Measurements from ENCODE around the gene CCER1. TPM values are rescaled to one million over a fixed set of nuclear protein-coding genes. Genes with fewer than 3 reads are reported as not detected.

CCER1 gene
- total RNA-seq, 1 donor from 2014 or later, result not detected

DNA sequence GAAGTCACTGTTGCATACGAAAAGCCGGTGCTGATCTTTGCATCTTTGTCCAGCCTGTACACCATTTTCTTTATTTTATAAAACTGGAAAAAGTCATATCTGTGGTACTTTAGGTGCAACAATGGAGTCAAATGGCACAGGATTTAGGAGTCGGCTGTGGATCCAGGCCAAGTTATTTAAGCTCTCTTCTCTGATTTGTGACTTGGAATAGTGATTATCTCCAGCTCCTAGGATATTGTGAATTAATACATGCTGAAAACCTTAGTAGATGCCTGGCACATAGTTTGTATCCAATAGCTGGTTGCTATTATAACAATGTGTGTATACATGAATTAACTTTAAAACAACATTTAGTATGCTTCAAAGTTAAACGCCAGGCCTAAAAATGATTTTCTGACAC is 6.2 kb upstream of the CCER1 start:
- no peak overlapping the region for H3K4me3 Mint-ChIP-seq
- DNase-seq (ENCODE audit: low spot score), result no peak
- H3K27ac Mint-ChIP-seq, result no peak overlapping the region
- intact Hi-C loops (cut with micrococcal nuclease), result no loop called here
- H3K4me1 Mint-ChIP-seq (ENCODE audit: low read depth), result no peaks in the 10 kb centered on the region
- H3K36me3 Mint-ChIP-seq (ENCODE audit: low read depth), result no peaks in the 10 kb centered on the region
- H3K27me3 Mint-ChIP-seq (ENCODE audit: insufficient read depth), result no peaks in the 10 kb centered on the region
- H3K9me3 Mint-ChIP-seq, result no peaks in the 10 kb centered on the region

- no peak overlapping the region for H3K4me3 Mint-ChIP-seq
- no peaks in the 10 kb centered on the region for H3K27me3 Mint-ChIP-seq (ENCODE audit: insufficient read depth)
- no peak overlapping the region for H3K27ac Mint-ChIP-seq
- DNase-seq (ENCODE audit: low spot score), result no peak
- H3K36me3 Mint-ChIP-seq (ENCODE audit: low read depth), result no peaks in the 10 kb centered on the region
- H3K4me1 Mint-ChIP-seq (ENCODE audit: low read depth), result no peaks in the 10 kb centered on the region
- H3K9me3 Mint-ChIP-seq, result no peaks in the 10 kb centered on the region
- intact Hi-C loops (cut with micrococcal nuclease), result loop anchor here (1.0 kb wide), 2 partner anchors 14 to 1416 kb away; no protein-coding TSS in a partner anchor
Observed at GRCh38 chr12:90959538-90960139, 4.7 kb upstream of the CCER1 start.

GRCh38 chr12:90959032-90959431 is 4.1 kb upstream of the CCER1 start:
- Mint-ChIP-seq H3K4me3 (no peak overlapping the region), H3K9me3 (no peaks in the 10 kb centered on the region), H3K27me3 (ENCODE audit: insufficient read depth) (no peaks in the 10 kb centered on the region), H3K4me1 (ENCODE audit: low read depth) (no peaks in the 10 kb centered on the region), H3K27ac (no peak overlapping the region), H3K36me3 (ENCODE audit: low read depth) (no peaks in the 10 kb centered on the region)
- no peak for DNase-seq (ENCODE audit: low spot score)
- intact Hi-C loops (cut with micrococcal nuclease), result loop anchor here (1.0 kb wide), 2 partner anchors 14 to 1416 kb away; no protein-coding TSS in a partner anchor

GRCh38 chr12:90958347-90958746 is 3.4 kb upstream of the CCER1 start:
- intact Hi-C loops (cut with micrococcal nuclease), result no loop called here
- no peak overlapping the region for H3K27ac Mint-ChIP-seq

GRCh38 chr12:90954428-90954827 is 548 bp downstream of the CCER1 start:
- Mint-ChIP-seq H3K9me3 (no peaks in the 10 kb centered on the region), H3K27ac (no peak overlapping the region), H3K4me3 (no peak overlapping the region), H3K27me3 (ENCODE audit: insufficient read depth) (peaks cover 3% of the 10 kb centered on the region), H3K36me3 (ENCODE audit: low read depth) (no peaks in the 10 kb centered on the region), H3K4me1 (ENCODE audit: low read depth) (no peaks in the 10 kb centered on the region)
- no peak for DNase-seq (ENCODE audit: low spot score)
- intact Hi-C loops (cut with micrococcal nuclease), result no loop called here

More at GRCh38 chr12:90958347-90958746, 3.4 kb upstream of the CCER1 start:
- H3K27me3 Mint-ChIP-seq (ENCODE audit: insufficient read depth), result peaks cover 1% of the 10 kb centered on the region
- H3K4me3 Mint-ChIP-seq, result no peak overlapping the region
- DNase-seq (ENCODE audit: low spot score), result no peak
- no peaks in the 10 kb centered on the region for H3K4me1 Mint-ChIP-seq (ENCODE audit: low read depth)
- H3K36me3 Mint-ChIP-seq (ENCODE audit: low read depth), result no peaks in the 10 kb centered on the region
- H3K9me3 Mint-ChIP-seq, result no peaks in the 10 kb centered on the region

GRCh38 chr12:90953956-90954421 is 987 bp downstream of the CCER1 start:
- Mint-ChIP-seq H3K4me3 (no peak overlapping the region), H3K4me1 (ENCODE audit: low read depth) (no peaks in the 10 kb centered on the region), H3K36me3 (ENCODE audit: low read depth) (no peaks in the 10 kb centered on the region), H3K27me3 (ENCODE audit: insufficient read depth) (peaks cover 3% of the 10 kb centered on the region), H3K9me3 (no peaks in the 10 kb centered on the region), H3K27ac (no peak overlapping the region)
- no peak for DNase-seq (ENCODE audit: low spot score)
- intact Hi-C loops (cut with micrococcal nuclease), result no loop called here

DNA sequence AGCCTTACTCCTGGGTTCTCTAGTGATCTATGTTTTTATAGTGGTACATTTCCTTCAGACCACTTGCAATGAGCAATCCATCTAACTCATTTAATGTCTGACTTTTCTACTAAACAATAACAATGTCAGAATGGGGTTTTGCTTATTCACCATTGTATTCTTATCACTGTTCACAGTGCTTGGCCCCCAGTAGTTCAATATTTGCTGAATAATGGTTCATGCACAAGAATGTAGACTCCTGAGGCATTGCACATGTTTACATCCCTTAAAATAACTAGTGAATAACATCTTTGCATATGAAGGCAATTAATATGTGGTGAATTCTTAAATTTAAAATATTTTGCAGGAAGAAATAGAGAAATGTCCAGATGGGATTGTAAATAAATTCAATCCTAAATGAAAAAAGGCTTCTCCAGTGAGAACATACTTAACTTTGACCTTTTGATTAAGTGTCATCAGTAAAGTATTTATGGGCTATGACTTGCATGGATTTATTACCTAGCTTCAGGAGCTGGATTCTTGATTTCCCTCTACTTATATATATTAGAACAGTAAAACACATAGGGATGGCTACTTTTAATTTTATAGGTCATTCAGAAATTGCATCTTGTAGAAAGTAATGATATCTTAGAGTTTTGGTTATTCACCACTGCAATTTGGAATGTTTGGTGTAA is 3.4 kb downstream of the CCER1 start:
- Mint-ChIP-seq H3K27ac (no peak overlapping the region), H3K4me1 (ENCODE audit: low read depth) (no peaks in the 10 kb centered on the region), H3K9me3 (no peaks in the 10 kb centered on the region), H3K36me3 (ENCODE audit: low read depth) (no peaks in the 10 kb centered on the region), H3K4me3 (no peak overlapping the region), H3K27me3 (ENCODE audit: insufficient read depth) (peaks cover 3% of the 10 kb centered on the region)
- no peak for DNase-seq (ENCODE audit: low spot score)
- intact Hi-C loops (cut with micrococcal nuclease), result no loop called here

- H3K4me1 Mint-ChIP-seq (ENCODE audit: low read depth), result no peaks in the 10 kb centered on the region
- no peak overlapping the region for H3K4me3 Mint-ChIP-seq
- no peaks in the 10 kb centered on the region for H3K9me3 Mint-ChIP-seq
- DNase-seq (ENCODE audit: low spot score), result no peak
- intact Hi-C loops (cut with micrococcal nuclease), result no loop called here
- peaks cover 2% of the 10 kb centered on the region for H3K27me3 Mint-ChIP-seq (ENCODE audit: insufficient read depth)
- no peaks in the 10 kb centered on the region for H3K36me3 Mint-ChIP-seq (ENCODE audit: low read depth)
- H3K27ac Mint-ChIP-seq, result no peak overlapping the region
Observed at GRCh38 chr12:90947869-90948268, 7.1 kb downstream of the CCER1 start.

DNA sequence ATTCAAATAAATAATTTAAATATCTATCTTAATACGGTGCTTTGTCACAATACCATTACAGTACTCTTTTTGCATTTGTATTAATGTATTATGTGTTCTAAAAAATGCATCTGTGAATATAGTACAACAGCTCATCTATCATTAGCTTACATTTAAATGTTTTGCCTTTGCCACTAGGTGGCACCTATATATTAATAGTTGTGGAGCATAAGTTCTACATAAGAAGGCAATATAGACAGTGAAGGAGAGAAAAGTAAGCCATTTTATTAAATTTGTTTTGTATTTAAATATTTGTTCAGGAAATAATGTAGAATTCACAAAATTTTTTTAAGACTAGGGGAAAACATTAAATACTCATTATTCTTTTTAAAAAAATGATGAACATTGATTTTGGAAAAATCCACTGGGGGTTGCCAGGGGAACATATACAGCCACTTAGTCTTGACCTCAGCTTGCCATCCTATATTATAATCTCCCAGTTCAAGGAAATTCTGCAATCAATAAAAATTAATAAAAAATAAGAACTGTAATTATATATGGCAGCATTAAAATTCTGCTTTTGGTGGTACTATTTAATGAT is 9.8 kb downstream of the CCER1 start:
- Mint-ChIP-seq H3K27me3 (ENCODE audit: insufficient read depth) (no peaks in the 10 kb centered on the region), H3K27ac (no peak overlapping the region), H3K4me1 (ENCODE audit: low read depth) (no peaks in the 10 kb centered on the region), H3K9me3 (no peaks in the 10 kb centered on the region), H3K36me3 (ENCODE audit: low read depth) (no peaks in the 10 kb centered on the region), H3K4me3 (no peak overlapping the region)
- intact Hi-C loops (cut with micrococcal nuclease), result loop anchor here (1.0 kb wide), 1 partner anchor 14 kb away; no protein-coding TSS in a partner anchor
- no peak for DNase-seq (ENCODE audit: low spot score)

GRCh38 chr12:90943255-90943654 is 11.7 kb downstream of the CCER1 start:
- DNase-seq (ENCODE audit: low spot score), result no peak
- Mint-ChIP-seq H3K27me3 (ENCODE audit: insufficient read depth) (peaks cover 4% of the 10 kb centered on the region), H3K4me1 (ENCODE audit: low read depth) (no peaks in the 10 kb centered on the region), H3K9me3 (no peaks in the 10 kb centered on the region), H3K27ac (no peak overlapping the region), H3K36me3 (ENCODE audit: low read depth) (no peaks in the 10 kb centered on the region), H3K4me3 (no peak overlapping the region)
- intact Hi-C loops (cut with micrococcal nuclease), result no loop called here

DNA sequence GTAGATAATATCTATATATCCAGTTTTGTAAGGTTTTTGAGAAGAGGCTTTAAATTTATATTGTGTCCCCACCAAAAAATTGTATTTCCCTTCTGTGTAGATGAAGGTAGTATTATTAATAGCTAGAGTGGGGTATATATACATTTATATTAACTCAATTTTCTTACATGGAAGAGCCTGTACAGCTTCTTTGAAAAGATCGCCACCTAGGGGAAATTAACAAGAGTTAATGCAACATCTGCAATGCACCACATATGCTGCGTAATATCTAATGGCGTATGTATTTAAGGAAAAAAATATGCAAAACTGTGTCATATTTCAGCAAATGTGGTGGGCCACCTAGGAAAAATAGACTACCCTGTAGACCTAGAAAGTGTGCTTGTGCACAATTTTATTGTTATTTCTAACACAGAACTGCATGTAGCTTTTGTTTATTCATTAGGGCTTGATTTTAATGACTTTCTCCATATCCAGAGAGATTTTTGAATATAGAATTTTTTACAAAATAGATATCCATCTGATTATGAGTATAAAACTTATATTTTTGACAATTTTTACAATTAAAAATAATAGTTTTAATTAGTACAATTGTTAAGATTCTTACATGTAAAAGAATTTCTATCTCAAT is 14.0 kb downstream of the CCER1 start:
- intact Hi-C loops (cut with micrococcal nuclease), result loop anchor here (1.0 kb wide), 1 partner anchor 1398 kb away; no protein-coding TSS in a partner anchor
- Mint-ChIP-seq H3K36me3 (ENCODE audit: low read depth) (no peaks in the 10 kb centered on the region), H3K4me3 (no peak overlapping the region), H3K4me1 (ENCODE audit: low read depth) (no peaks in the 10 kb centered on the region), H3K27ac (no peak overlapping the region), H3K9me3 (no peaks in the 10 kb centered on the region), H3K27me3 (ENCODE audit: insufficient read depth) (peaks cover 4% of the 10 kb centered on the region)
- no peak for DNase-seq (ENCODE audit: low spot score)

GRCh38 chr12:90939382-90939781 is 15.6 kb downstream of the CCER1 start:
- Mint-ChIP-seq H3K27me3 (ENCODE audit: insufficient read depth) (peaks cover 4% of the 10 kb centered on the region), H3K9me3 (no peaks in the 10 kb centered on the region), H3K4me1 (ENCODE audit: low read depth) (no peaks in the 10 kb centered on the region), H3K36me3 (ENCODE audit: low read depth) (no peaks in the 10 kb centered on the region), H3K4me3 (no peak overlapping the region), H3K27ac (no peak overlapping the region)
- DNase-seq (ENCODE audit: low spot score), result no peak
- intact Hi-C loops (cut with micrococcal nuclease), result no loop called here

GRCh38 chr12:90938451-90938850 is 16.5 kb downstream of the CCER1 start:
- peaks cover 4% of the 10 kb centered on the region for H3K27me3 Mint-ChIP-seq (ENCODE audit: insufficient read depth)
- H3K9me3 Mint-ChIP-seq, result no peaks in the 10 kb centered on the region
- no peaks in the 10 kb centered on the region for H3K4me1 Mint-ChIP-seq (ENCODE audit: low read depth)
- no peak overlapping the region for H3K4me3 Mint-ChIP-seq
- intact Hi-C loops (cut with micrococcal nuclease), result no loop called here
- DNase-seq (ENCODE audit: low spot score), result no peak
- no peak overlapping the region for H3K27ac Mint-ChIP-seq
- H3K36me3 Mint-ChIP-seq (ENCODE audit: low read depth), result no peaks in the 10 kb centered on the region

All from activated T-helper 1 cell treated with anti-CD3 and anti-CD28 coated beads, Interleukin-12 subunit alpha, Interleukin-12 subunit beta, Interleukin-2, Interleukin-4 antibody, amounts not matched to agents 30 ng/mL and 10 ng/mL and 1 ng/mL, durations not matched to agents 14 hours and 24 hours and 36 hours (primary cell).